Body of pancreas (tissue), 4 donors: ENCODE measurements around the gene TRIM61.

Experiments used
- CTCF ChIP-seq, 7 experiments: fragments of 450-650 bp in 4 of 7; fragments of 200-600 bp in 3 of 7; sonication (generic) in 3 of 7; IDR thresholded peaks; one replicate each; pipeline ENCODE4 v1.5.1; 2016 to 2019; ENCODE audit warnings: antibody characterized with exemption in 7 of 7
- POLR2A ChIP-seq, 3 donors: fragments of 450-650 bp; IDR thresholded peaks; one replicate each; pipeline ENCODE4 v1.6.1; 2016; ENCODE audit warnings: antibody characterized with exemption in 3 of 3, mild to moderate bottlenecking in 2 of 3

- TF ChIP-seq CTCF (IDR thresholded peaks at IDR 0.05) (no peak), POLR2A (IDR thresholded peaks at IDR 0.05) (no peak)
Observed at GRCh38 chr4:165013691-165014090, 36.2 kb upstream of the TRIM61 start.
